Breast epithelium (tissue), 3 donors: ENCODE data around the gene ZFTA.

Experiments used
- POLR2AphosphoS5 ChIP-seq, 3 donors: sonication (generic); formaldehyde crosslinking; IDR thresholded peaks; one replicate each; pipeline ENCODE4 v1.6.1; 2017; ENCODE audit warnings: antibody characterized with exemption in 3 of 3
- TF ChIP-seq, protein P1 (sequence below), 3 donors: fragments of 450-650 bp; IDR thresholded peaks; one replicate each; pipeline ENCODE4 v1.5.1; 2016 to 2017; ENCODE audit warnings: antibody characterized with exemption in 3 of 3, mild to moderate bottlenecking in 3 of 3, moderate library complexity in 3 of 3

DNA sequence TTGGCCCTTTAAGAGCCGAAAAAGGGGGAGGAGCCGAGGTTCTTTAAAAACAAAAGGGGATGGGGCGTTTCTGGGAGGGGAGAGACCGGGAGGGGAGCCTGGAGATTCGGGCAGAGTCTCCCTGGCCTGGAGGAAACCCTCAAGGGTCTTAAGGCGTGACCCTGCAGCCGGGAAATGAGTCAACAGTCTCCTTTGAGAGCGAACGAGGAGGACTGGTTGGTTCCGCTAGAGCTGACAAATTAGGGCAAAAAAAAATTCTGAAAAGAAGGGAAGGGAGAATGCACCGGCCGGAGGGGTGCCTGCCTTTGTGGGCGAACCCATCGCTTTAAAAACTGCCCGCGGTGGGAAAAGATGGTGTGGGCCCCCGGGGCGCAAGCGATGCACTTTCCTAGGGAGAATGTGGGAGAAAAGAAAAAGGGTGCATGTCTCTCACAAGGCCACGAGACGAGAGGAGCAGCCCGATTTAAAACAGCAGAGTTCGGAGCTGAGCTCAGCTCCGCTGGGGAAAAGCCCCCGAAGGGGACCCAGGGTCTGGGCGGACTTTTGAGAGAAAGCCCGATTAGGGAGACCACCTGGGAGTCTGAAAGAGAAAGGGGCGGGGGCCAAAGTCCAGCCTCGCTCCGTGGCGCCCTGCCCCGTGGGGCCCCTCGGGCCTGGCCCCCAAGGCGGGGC is 874 bp downstream of the ZFTA start:
- TF ChIP-seq POLR2AphosphoS5 (IDR thresholded peaks at IDR 0.05) = peak in 1 of 3 donors; percentile 42
- TF ChIP-seq, protein P1, sequence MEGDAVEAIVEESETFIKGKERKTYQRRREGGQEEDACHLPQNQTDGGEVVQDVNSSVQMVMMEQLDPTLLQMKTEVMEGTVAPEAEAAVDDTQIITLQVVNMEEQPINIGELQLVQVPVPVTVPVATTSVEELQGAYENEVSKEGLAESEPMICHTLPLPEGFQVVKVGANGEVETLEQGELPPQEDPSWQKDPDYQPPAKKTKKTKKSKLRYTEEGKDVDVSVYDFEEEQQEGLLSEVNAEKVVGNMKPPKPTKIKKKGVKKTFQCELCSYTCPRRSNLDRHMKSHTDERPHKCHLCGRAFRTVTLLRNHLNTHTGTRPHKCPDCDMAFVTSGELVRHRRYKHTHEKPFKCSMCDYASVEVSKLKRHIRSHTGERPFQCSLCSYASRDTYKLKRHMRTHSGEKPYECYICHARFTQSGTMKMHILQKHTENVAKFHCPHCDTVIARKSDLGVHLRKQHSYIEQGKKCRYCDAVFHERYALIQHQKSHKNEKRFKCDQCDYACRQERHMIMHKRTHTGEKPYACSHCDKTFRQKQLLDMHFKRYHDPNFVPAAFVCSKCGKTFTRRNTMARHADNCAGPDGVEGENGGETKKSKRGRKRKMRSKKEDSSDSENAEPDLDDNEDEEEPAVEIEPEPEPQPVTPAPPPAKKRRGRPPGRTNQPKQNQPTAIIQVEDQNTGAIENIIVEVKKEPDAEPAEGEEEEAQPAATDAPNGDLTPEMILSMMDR (IDR thresholded peaks at IDR 0.05) = peak in 1 of 3 donors; percentile 31
